Mesothelial cell of epicardium (in vitro differentiated cells): ENCODE results near the gene RB1. TPM values are rescaled to one million over a fixed set of nuclear protein-coding genes. Genes with fewer than 3 reads are reported as not detected.
"Not testable (repeated sequence)": the region's sequence is repeated elsewhere in the genome, so short reads cannot be mapped to it uniquely, and the experiment has no call there.

Source experiments
- DNase-seq, 2 experiments: peaks; one replicate each; pipeline ENCODE4 v3.0.0; 2021; ENCODE audit warnings: low spot score in 2 of 2; ENCODE audit not compliant: unreplicated experiment in 2 of 2
- H3K27ac Mint-ChIP-seq: 2 replicates; pipeline ENCODE4 v1.8.0; 2021; ENCODE audit warnings: mixed read lengths
- H3K27me3 Mint-ChIP-seq: 2 replicates; pipeline ENCODE4 v1.8.0; 2021; ENCODE audit warnings: low read depth, mixed read lengths
- H3K36me3 Mint-ChIP-seq: 2 replicates; pipeline ENCODE4 v1.8.0; 2021; ENCODE audit warnings: mixed read lengths
- H3K4me1 Mint-ChIP-seq: 2 replicates; pipeline ENCODE4 v1.8.0; 2021; ENCODE audit warnings: mixed read lengths
- H3K4me3 Mint-ChIP-seq: 2 replicates; pipeline ENCODE4 v1.8.0; 2021; ENCODE audit warnings: mild to moderate bottlenecking, moderate library complexity, mixed read lengths
- H3K9me3 Mint-ChIP-seq: 2 replicates; pipeline ENCODE4 v1.8.0; 2021; ENCODE audit warnings: mixed read lengths
- CTCF ChIP-seq: fragments of 200-600 bp; sonication (generic); IDR thresholded peaks from one replicate; pipeline ENCODE4 v1.5.0; 2021; ENCODE audit warnings: antibody characterized with exemption; ENCODE audit not compliant: unreplicated experiment
- total RNA-seq: library from RNA; stranded (reverse); gene quantifications from 3 replicates; pipeline ENCODE4 v1.2.1, GENCODE V29; 2021

The RB1 gene
- total RNA-seq, 1 donor from 2014 or later = 34.7 TPM

- H3K4me3 Mint-ChIP-seq = no peak overlapping the region
- no peak for TF ChIP-seq CTCF
- H3K9me3 Mint-ChIP-seq = peaks cover 11% of the 10 kb centered on the region
- DNase-seq = no peak
- no peaks in the 10 kb centered on the region for H3K4me1 Mint-ChIP-seq
- no peak overlapping the region for H3K27ac Mint-ChIP-seq
- H3K36me3 Mint-ChIP-seq = peaks cover 11% of the 10 kb centered on the region
- H3K27me3 Mint-ChIP-seq = no peaks in the 10 kb centered on the region
Observed at GRCh38 chr13:48446464-48446863, 142.9 kb downstream of the RB1 start.

- Mint-ChIP-seq H3K9me3 (peaks cover 18% of the 10 kb centered on the region), H3K4me1 (peaks cover 3% of the 10 kb centered on the region), H3K4me3 (no peak overlapping the region), H3K27me3 (no peaks in the 10 kb centered on the region), H3K36me3 (peaks cover 17% of the 10 kb centered on the region), H3K27ac (no peak overlapping the region)
- no peak for DNase-seq
- no peak for TF ChIP-seq CTCF
Observed at GRCh38 chr13:48448285-48448958, 144.9 kb downstream of the RB1 start.

GRCh38 chr13:48448959-48449614 lies 145.5 kb downstream of the RB1 start:
- peaks cover 17% of the 10 kb centered on the region for H3K36me3 Mint-ChIP-seq
- H3K4me1 Mint-ChIP-seq = peaks cover 6% of the 10 kb centered on the region
- H3K27me3 Mint-ChIP-seq = no peaks in the 10 kb centered on the region
- TF ChIP-seq CTCF = no peak
- H3K4me3 Mint-ChIP-seq = no peak overlapping the region
- peaks cover 18% of the 10 kb centered on the region for H3K9me3 Mint-ChIP-seq
- no peak overlapping the region for H3K27ac Mint-ChIP-seq
- no peak for DNase-seq

GRCh38 chr13:48449656-48450055 lies 146.1 kb downstream of the RB1 start:
- Mint-ChIP-seq H3K27me3 (no peaks in the 10 kb centered on the region), H3K36me3 (peaks cover 17% of the 10 kb centered on the region), H3K9me3 (peaks cover 18% of the 10 kb centered on the region), H3K27ac (no peak overlapping the region), H3K4me3 (no peak overlapping the region), H3K4me1 (peaks cover 6% of the 10 kb centered on the region)
- no peak for TF ChIP-seq CTCF
- no peak for DNase-seq

- not testable (repeated sequence) for H3K4me1 Mint-ChIP-seq, H3K27ac Mint-ChIP-seq, DNase-seq, H3K4me3 Mint-ChIP-seq, H3K27me3 Mint-ChIP-seq
- Mint-ChIP-seq H3K36me3 (peaks cover 20% of the 10 kb centered on the region), H3K9me3 (peaks cover 18% of the 10 kb centered on the region)
Observed at GRCh38 chr13:48451196-48451595, 147.6 kb downstream of the RB1 start.

GRCh38 chr13:48456546-48456945 lies 153.0 kb downstream of the RB1 start:
- Mint-ChIP-seq H3K4me1 (peaks cover 6% of the 10 kb centered on the region), H3K27ac (no peak overlapping the region), H3K36me3 (peaks cover 38% of the 10 kb centered on the region), H3K4me3 (no peak overlapping the region), H3K9me3 (peaks cover 12% of the 10 kb centered on the region), H3K27me3 (no peaks in the 10 kb centered on the region)
- no peak for TF ChIP-seq CTCF
- no peak for DNase-seq
